IgD-negative memory B cell (primary cell): ENCODE data around the gene RNF213. TPM values are rescaled to one million over a fixed set of nuclear protein-coding genes. Genes with fewer than 3 reads are reported as not detected.
A peak's percentile ranks its signal among the peaks of the same experiment; 100 is the strongest.

Source experiments
- H3K27ac Mint-ChIP-seq, 3 donors: one replicate each; pipeline ENCODE4 v1.8.0; 2020 to 2022; ENCODE audit warnings: mild to moderate bottlenecking in 3 of 3, mixed read lengths in 3 of 3, moderate library complexity in 1 of 3
- H3K27me3 Mint-ChIP-seq: one replicate; pipeline ENCODE4 v1.8.0; 2021; ENCODE audit warnings: mixed read lengths
- H3K36me3 Mint-ChIP-seq: one replicate; pipeline ENCODE4 v1.8.0; 2020; ENCODE audit warnings: mild to moderate bottlenecking, mixed read lengths
- H3K4me1 Mint-ChIP-seq, 3 donors: one replicate each; pipeline ENCODE4 v1.8.0; 2020 to 2022; ENCODE audit warnings: mixed read lengths in 3 of 3, mild to moderate bottlenecking in 1 of 3
- H3K4me3 Mint-ChIP-seq, 4 donors: one replicate each; pipeline ENCODE4 v1.8.0; 2020 to 2022; ENCODE audit warnings: mild to moderate bottlenecking in 4 of 4, mixed read lengths in 4 of 4, moderate library complexity in 3 of 4
- H3K9me3 Mint-ChIP-seq, 3 donors: one replicate each; pipeline ENCODE4 v1.8.0; 2020 to 2021; ENCODE audit warnings: mixed read lengths in 3 of 3, mild to moderate bottlenecking in 1 of 3
- polyA plus RNA-seq: library from polyadenylated mRNA; unstranded; fragments of 300-500 nt; fragmentation: Illumina TruSeq; gene quantifications from one replicate; pipeline ENCODE4 v1.2.3, GENCODE V29; 2021

RNF213 gene
- polyA plus RNA-seq, 1 donor from 2014 or later: 26.2 TPM

- Mint-ChIP-seq H3K4me3 (no peak overlapping the region), H3K36me3 (peaks cover 9% of the 10 kb centered on the region), H3K27me3 (no peaks in the 10 kb centered on the region), H3K27ac (no peak overlapping the region), H3K4me1 (no peaks in the 10 kb centered on the region), H3K9me3 (no peaks in the 10 kb centered on the region)
These were observed 105.3 kb downstream of the RNF213 start for GRCh38 chr17:80365983-80366382.

DNA sequence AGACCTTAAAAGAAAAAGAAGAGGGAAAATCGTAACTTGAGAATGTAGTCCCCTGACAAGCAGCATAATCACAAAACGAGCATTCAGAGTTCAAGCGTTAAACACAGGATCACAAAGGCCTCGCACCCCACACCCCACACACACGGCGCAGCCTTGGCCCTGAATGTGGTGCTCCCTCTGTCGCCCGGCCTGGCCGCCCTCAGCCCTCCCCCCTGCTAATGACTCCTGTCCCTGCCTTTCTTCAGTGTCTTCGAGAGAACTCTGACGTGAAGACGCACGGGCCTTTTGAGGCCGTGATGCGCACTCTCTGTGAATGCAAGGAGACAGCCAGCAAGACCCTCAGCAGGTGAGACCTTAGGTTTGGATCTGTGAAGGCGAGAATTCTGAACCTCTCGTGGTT lies 106.9 kb downstream of the RNF213 start:
- Mint-ChIP-seq H3K4me1 (no peaks in the 10 kb centered on the region), H3K27me3 (no peaks in the 10 kb centered on the region), H3K36me3 (peaks cover 6% of the 10 kb centered on the region), H3K4me3 (no peak overlapping the region), H3K27ac (peak overlapping the region in 1 of 3 donors; percentile 35), H3K9me3 (no peaks in the 10 kb centered on the region)

- H3K27ac Mint-ChIP-seq: no peak overlapping the region
- no peak overlapping the region for H3K4me3 Mint-ChIP-seq
- no peaks in the 10 kb centered on the region for H3K4me1 Mint-ChIP-seq
- H3K9me3 Mint-ChIP-seq: no peaks in the 10 kb centered on the region
- H3K27me3 Mint-ChIP-seq: no peaks in the 10 kb centered on the region
- peaks cover 4% of the 10 kb centered on the region for H3K36me3 Mint-ChIP-seq
These were observed 110.5 kb downstream of the RNF213 start for GRCh38 chr17:80371196-80371595.

- H3K27ac Mint-ChIP-seq: no peak overlapping the region
- peaks cover 4% of the 10 kb centered on the region for H3K36me3 Mint-ChIP-seq
- H3K4me3 Mint-ChIP-seq: no peak overlapping the region
- H3K27me3 Mint-ChIP-seq: no peaks in the 10 kb centered on the region
- H3K9me3 Mint-ChIP-seq: no peaks in the 10 kb centered on the region
- H3K4me1 Mint-ChIP-seq: no peaks in the 10 kb centered on the region
These were observed 111.8 kb downstream of the RNF213 start for GRCh38 chr17:80372456-80372855.

DNA sequence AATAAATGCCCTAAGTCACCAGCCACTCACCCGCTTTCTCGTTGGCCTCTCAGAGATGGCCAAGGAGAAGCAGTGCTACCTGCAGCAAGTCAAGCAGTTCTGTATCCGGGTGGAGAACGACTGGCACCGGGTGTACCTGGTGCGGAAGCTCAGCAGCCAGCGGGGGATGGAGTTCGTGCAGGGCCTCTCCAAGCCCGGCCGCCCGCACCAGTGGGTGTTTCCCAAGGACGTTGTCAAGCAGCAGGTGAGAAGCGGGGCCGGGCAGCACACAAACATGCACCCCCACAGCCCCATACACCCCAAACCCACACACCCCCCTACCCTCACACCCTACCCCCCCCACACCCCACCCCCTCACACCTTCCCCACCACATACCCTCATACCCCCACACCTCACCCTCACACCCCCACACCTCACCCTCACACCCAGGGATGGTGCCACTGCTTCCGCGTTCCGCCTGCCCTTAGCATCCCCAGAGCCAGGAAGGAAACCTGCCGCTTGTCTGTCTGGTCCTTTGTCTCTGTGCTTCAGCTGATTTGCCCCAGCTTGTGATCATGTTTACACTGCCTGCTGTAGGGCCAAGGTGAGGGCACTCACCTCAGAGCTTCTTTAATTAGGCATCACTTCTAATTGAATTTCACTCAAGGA lies 112.4 kb downstream of the RNF213 start:
- Mint-ChIP-seq H3K36me3 (peaks cover 4% of the 10 kb centered on the region), H3K9me3 (no peaks in the 10 kb centered on the region), H3K27ac (peak overlapping the region in 2 of 3 donors; percentile 48 to 80), H3K4me3 (no peak overlapping the region), H3K4me1 (no peaks in the 10 kb centered on the region), H3K27me3 (no peaks in the 10 kb centered on the region)

GRCh38 chr17:80374039-80374731 lies 113.5 kb downstream of the RNF213 start:
- peaks cover 3% of the 10 kb centered on the region for H3K36me3 Mint-ChIP-seq
- peak overlapping the region in 1 of 3 donors; percentile 89 for H3K27ac Mint-ChIP-seq
- peaks cover 0 to 2% (median 0%) of the 10 kb centered on the region in 3 donors for H3K4me1 Mint-ChIP-seq
- no peaks in the 10 kb centered on the region for H3K9me3 Mint-ChIP-seq
- no peak overlapping the region for H3K4me3 Mint-ChIP-seq
- no peaks in the 10 kb centered on the region for H3K27me3 Mint-ChIP-seq

DNA sequence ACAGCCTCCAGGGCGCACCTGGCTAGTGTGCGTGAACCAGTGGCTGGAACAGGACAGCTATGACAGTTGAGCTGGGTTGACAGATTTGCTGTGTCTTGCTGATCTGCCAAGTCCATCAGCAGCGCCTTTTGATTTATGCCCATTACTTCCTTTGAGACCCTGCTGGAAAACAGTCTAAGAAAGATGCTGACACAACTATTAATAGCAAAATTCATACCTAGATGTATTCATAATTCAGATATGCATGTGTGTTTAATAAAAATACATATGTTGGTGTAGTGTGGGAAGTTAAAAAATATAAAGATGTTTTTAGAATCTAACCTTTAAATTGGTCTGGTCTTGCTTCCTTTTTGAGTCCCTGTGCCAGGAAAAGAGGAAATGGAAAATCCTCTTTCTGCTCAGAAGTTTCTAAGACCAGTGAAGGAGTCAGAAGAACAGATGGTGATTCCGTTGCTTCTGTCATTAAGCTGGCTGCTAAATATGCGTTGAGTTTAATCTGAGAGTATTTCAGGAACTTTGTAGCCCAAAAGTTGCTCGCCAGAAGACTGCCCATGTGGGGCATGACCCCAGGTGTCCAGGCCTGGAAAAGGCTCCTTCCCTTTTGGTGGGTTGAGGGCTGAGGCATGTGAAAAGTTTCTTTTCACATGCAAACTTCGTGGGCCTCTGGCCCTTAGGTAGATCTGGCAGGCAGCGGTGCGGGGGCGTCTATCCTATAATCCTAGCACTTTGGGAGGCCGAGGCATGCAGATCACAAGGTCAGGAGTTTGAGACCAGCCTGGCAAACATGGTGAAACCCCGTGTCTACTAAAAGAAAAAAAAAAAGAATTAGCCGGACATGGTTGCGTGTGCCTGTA lies 114.3 kb downstream of the RNF213 start:
- H3K27ac Mint-ChIP-seq: peak overlapping the region in 1 of 3 donors; percentile 89
- no peaks in the 10 kb centered on the region for H3K27me3 Mint-ChIP-seq
- H3K4me3 Mint-ChIP-seq: no peak overlapping the region
- no peaks in the 10 kb centered on the region for H3K9me3 Mint-ChIP-seq
- peaks cover 3% of the 10 kb centered on the region for H3K36me3 Mint-ChIP-seq
- peaks cover 0 to 2% (median 0%) of the 10 kb centered on the region in 3 donors for H3K4me1 Mint-ChIP-seq

GRCh38 chr17:80376531-80376930 lies 115.9 kb downstream of the RNF213 start:
- Mint-ChIP-seq H3K4me1 (peaks cover 0 to 2% (median 0%) of the 10 kb centered on the region in 3 donors), H3K27me3 (no peaks in the 10 kb centered on the region), H3K36me3 (peaks cover 3% of the 10 kb centered on the region), H3K27ac (no peak overlapping the region), H3K4me3 (peak overlapping the region in 1 of 4 donors; percentile 79), H3K9me3 (no peaks in the 10 kb centered on the region)

- H3K4me1 Mint-ChIP-seq: peaks cover 0 to 2% (median 0%) of the 10 kb centered on the region in 3 donors
- no peak overlapping the region for H3K4me3 Mint-ChIP-seq
- H3K27me3 Mint-ChIP-seq: no peaks in the 10 kb centered on the region
- H3K27ac Mint-ChIP-seq: no peak overlapping the region
- H3K36me3 Mint-ChIP-seq: peaks cover 3% of the 10 kb centered on the region
- H3K9me3 Mint-ChIP-seq: no peaks in the 10 kb centered on the region
These were observed 117.1 kb downstream of the RNF213 start for GRCh38 chr17:80377798-80378197.

DNA sequence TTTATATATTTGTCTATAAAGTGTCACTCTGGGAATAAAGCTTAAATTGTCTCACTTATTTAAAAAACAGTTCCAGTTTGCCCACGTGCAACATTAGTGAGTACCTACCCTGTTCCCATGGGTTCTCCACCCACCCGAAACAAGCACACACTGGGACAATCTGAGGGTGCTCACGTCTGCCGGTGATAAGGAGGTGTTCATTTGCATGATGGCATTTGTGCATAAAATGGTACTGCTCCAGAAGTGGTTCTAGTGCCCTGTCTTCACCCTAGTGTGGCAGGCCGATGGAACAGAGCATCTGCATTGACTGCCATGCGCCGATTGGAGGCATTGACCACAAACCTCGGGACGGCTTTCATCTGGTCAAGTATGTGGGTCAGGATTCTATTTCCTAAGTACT lies 118.7 kb downstream of the RNF213 start:
- no peak overlapping the region for H3K4me3 Mint-ChIP-seq
- peaks cover 0 to 2% (median 0%) of the 10 kb centered on the region in 3 donors for H3K4me1 Mint-ChIP-seq
- no peaks in the 10 kb centered on the region for H3K27me3 Mint-ChIP-seq
- peaks cover 5% of the 10 kb centered on the region for H3K36me3 Mint-ChIP-seq
- no peaks in the 10 kb centered on the region for H3K9me3 Mint-ChIP-seq
- H3K27ac Mint-ChIP-seq: peak overlapping the region in 1 of 3 donors; percentile 23

- no peaks in the 10 kb centered on the region for H3K9me3 Mint-ChIP-seq
- no peak overlapping the region for H3K27ac Mint-ChIP-seq
- H3K4me1 Mint-ChIP-seq: peaks cover 0 to 2% (median 0%) of the 10 kb centered on the region in 3 donors
- H3K27me3 Mint-ChIP-seq: no peaks in the 10 kb centered on the region
- H3K4me3 Mint-ChIP-seq: no peak overlapping the region
- H3K36me3 Mint-ChIP-seq: peaks cover 5% of the 10 kb centered on the region
These were observed 119.4 kb downstream of the RNF213 start for GRCh38 chr17:80380068-80380467.

DNA sequence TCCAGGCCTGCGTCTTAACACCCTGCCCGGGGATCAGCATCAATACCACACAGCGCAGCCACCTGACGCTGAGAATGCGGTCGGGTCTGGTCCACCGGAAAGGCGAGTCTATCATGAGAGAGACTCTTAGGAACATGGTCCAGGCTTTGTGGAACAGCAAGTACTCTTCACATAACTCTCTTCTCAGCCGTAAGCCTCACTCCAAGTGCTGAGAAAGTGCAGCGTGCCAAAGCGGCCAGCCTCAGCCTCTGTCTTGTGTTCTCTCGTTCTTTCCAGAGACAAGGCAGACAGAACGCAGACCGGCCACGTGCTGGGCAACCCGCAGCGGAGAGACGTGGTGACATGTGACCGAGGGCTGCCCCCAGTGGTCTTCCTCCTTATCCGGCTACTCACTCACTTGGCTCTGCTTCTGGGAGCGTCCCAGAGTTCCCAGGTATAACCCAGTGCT lies 119.9 kb downstream of the RNF213 start:
- peak overlapping the region in 1 of 3 donors; percentile 31 for H3K27ac Mint-ChIP-seq
- peaks cover 0 to 2% (median 0%) of the 10 kb centered on the region in 3 donors for H3K4me1 Mint-ChIP-seq
- H3K36me3 Mint-ChIP-seq: peaks cover 5% of the 10 kb centered on the region
- H3K27me3 Mint-ChIP-seq: no peaks in the 10 kb centered on the region
- no peaks in the 10 kb centered on the region for H3K9me3 Mint-ChIP-seq
- H3K4me3 Mint-ChIP-seq: no peak overlapping the region

DNA sequence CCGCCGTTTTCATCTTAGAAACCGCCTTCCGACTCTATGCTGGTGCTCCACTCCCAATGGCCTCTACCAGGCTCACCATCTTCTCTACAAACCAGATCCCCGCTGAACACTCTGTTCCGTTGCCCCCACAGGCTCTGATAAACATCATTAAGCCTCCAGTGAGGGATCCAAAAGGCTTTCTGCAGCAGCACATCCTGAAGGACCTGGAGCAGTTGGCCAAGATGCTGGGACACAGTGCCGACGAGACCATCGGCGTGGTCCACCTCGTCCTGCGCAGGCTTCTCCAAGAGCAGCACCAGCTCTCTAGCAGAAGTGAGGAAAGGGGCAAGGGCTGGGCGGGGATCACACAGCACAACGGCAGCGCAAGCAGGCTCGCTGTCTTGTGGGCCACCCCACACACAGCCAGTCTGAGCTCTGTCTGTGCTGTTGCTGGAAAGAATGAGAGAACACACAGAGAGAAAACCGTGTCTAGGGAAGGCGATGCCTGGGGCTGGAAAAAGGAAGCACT lies 120.8 kb downstream of the RNF213 start:
- Mint-ChIP-seq H3K4me1 (peaks cover 0 to 2% (median 0%) of the 10 kb centered on the region in 3 donors), H3K9me3 (no peaks in the 10 kb centered on the region), H3K27me3 (no peaks in the 10 kb centered on the region), H3K27ac (no peak overlapping the region), H3K4me3 (no peak overlapping the region), H3K36me3 (peaks cover 5% of the 10 kb centered on the region)

DNA sequence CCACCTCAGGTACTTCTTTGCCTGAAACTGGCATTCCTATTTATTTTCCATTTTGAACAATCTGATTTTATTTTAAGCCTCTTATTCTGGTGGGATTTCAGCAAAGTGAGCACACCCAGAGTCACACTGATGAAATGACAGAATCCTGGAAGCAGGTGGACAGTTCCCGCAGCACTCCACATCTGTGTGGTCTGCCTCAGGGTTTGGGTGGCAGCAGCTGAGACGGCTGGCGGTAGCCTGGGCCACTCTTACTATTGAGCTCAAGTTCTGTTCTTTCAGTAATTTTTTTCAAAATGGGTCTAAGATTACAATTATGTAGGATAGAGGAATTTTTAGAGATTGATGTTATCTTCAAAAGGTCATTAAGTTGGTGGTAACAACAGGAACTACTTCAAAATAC lies 121.8 kb downstream of the RNF213 start:
- Mint-ChIP-seq H3K36me3 (peaks cover 5% of the 10 kb centered on the region), H3K27ac (peak overlapping the region in 1 of 3 donors; percentile 13), H3K4me1 (peaks cover 0 to 2% (median 0%) of the 10 kb centered on the region in 3 donors), H3K9me3 (no peaks in the 10 kb centered on the region), H3K4me3 (no peak overlapping the region), H3K27me3 (no peaks in the 10 kb centered on the region)

- H3K27ac Mint-ChIP-seq: no peak overlapping the region
- no peak overlapping the region for H3K4me3 Mint-ChIP-seq
- no peaks in the 10 kb centered on the region for H3K9me3 Mint-ChIP-seq
- peaks cover 0 to 2% (median 0%) of the 10 kb centered on the region in 3 donors for H3K4me1 Mint-ChIP-seq
- H3K36me3 Mint-ChIP-seq: peaks cover 5% of the 10 kb centered on the region
- H3K27me3 Mint-ChIP-seq: no peaks in the 10 kb centered on the region
These were observed 122.3 kb downstream of the RNF213 start for GRCh38 chr17:80382956-80383355.
